ENCODE measurements around the gene LRP1. TPM values are rescaled to one million over a fixed set of nuclear protein-coding genes. Genes with fewer than 3 reads are reported as not detected.

Gene LRP1
- total RNA-seq, 2 experiments from 2014 or later: 6.6 to 8.5 TPM

GRCh38 chr12:57254506-57255280, 126.4 kb downstream of the LRP1 start:
- Mint-ChIP-seq H3K27ac (no peak overlapping the region), H3K36me3 (ENCODE audit: low read depth) (peaks cover 60% of the 10 kb centered on the region), H3K4me3 (no peak overlapping the region), H3K4me1 (ENCODE audit: low read depth) (no peaks in the 10 kb centered on the region), H3K9me3 (no peaks in the 10 kb centered on the region), H3K27me3 (no peaks in the 10 kb centered on the region)
- no peaks in the 10 kb centered on the region for H3K4me1 ChIP-seq (ENCODE audit: insufficient read depth, low read length)
- ChIA-PET POLR2A (no interaction called here), CTCF (interaction anchor here (1.2 kb wide), 1 partner anchor 9 kb away, joined by 4 read pairs; no protein-coding TSS in a partner anchor)
- no peak for TF ChIP-seq CTCF (IDR thresholded peaks at IDR 0.05)
- no peak for DNase-seq
- ATAC-seq (ENCODE audit: poor library complexity): no peak
- H3K36me3 ChIP-seq (ENCODE audit: insufficient read depth, low read length): peaks cover 47% of the 10 kb centered on the region
- H3K9me3 ChIP-seq (ENCODE audit: control insufficient read depth in 1 of 2, insufficient read depth in 1 of 2, low read length in 2 of 2): no peaks in the 10 kb centered on the region
- no peaks in the 10 kb centered on the region for H3K27me3 ChIP-seq (ENCODE audit: control insufficient read depth in 1 of 2, insufficient read depth in 2 of 2, low read length in 2 of 2)
- no peak overlapping the region for H3K4me3 ChIP-seq (ENCODE audit: low read length)
- no peak overlapping the region for H3K27ac ChIP-seq (ENCODE audit: low read depth in 1 of 2, low read length in 2 of 2)
- intact Hi-C loops (cut with DNase I, micrococcal nuclease): no loop called here

- Mint-ChIP-seq H3K4me3 (no peak overlapping the region), H3K27ac (no peak overlapping the region), H3K36me3 (ENCODE audit: low read depth) (peaks cover 73% of the 10 kb centered on the region), H3K27me3 (no peaks in the 10 kb centered on the region), H3K4me1 (ENCODE audit: low read depth) (no peaks in the 10 kb centered on the region), H3K9me3 (no peaks in the 10 kb centered on the region)
- ATAC-seq (ENCODE audit: poor library complexity) (no peak), DNase-seq (no peak)
- H3K9me3 ChIP-seq (ENCODE audit: control insufficient read depth in 1 of 2, insufficient read depth in 1 of 2, low read length in 2 of 2): no peaks in the 10 kb centered on the region
- H3K4me1 ChIP-seq (ENCODE audit: insufficient read depth, low read length): no peaks in the 10 kb centered on the region
- POLR2A ChIA-PET: no interaction called here
- intact Hi-C loops (cut with DNase I, micrococcal nuclease): no loop called here
- H3K4me3 ChIP-seq (ENCODE audit: low read length): no peak overlapping the region
- no peaks in the 10 kb centered on the region for H3K27me3 ChIP-seq (ENCODE audit: control insufficient read depth in 1 of 2, insufficient read depth in 2 of 2, low read length in 2 of 2)
- H3K27ac ChIP-seq (ENCODE audit: low read depth in 1 of 2, low read length in 2 of 2): no peak overlapping the region
- TF ChIP-seq CTCF (IDR thresholded peaks at IDR 0.05): no peak
- CTCF ChIA-PET: no interaction called here
- H3K36me3 ChIP-seq (ENCODE audit: insufficient read depth, low read length): peaks cover 60% of the 10 kb centered on the region
These were observed 127.6 kb downstream of the LRP1 start for GRCh38 chr12:57255916-57256315.

DNA sequence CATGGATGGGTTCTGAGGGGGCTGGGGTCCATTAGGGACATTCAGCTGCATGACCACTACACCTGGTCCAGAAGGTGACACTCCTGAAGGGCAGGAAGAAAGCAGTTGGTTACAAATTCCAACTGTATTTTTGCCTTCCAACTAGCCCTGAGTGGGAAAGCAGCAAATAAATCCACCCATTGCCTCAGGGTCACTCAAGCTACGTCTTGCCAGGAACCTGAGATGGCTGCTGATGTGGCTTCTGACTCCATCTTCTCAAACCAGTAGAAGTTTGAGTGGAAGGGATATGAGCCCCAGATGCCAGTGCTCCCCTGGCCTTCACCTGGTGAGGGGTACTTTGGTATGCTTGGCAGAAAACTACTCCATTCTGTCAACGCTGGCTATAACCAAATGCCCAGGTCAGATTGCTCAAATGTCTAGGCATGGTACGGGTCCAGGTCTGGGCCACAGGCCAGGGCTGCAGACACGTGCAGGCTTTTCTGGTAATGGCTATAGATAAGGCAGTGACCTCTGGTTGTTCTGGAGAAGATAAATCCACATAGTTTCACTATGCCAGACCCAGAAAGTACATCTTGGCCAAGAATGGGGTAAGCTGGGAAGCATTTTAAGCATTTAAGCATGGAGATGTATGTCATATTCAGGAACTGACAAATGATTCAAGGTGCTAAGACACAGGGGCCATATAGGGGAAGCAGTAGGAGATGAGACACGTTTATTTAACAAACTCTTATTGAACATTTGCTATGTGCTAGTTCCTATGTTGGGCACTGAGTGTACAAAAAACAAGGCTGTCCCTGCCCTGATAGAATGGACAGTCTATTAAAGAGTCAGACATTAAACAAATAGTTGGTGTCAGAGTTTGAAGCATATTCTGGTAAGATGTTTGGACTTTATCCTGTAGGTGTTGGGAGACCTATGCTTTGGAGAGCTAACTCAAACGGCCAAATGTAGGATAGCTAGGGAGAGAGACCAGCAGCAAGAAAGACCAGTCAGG, 131.0 kb downstream of the LRP1 start:
- Mint-ChIP-seq H3K36me3 (ENCODE audit: low read depth) (peaks cover 89% of the 10 kb centered on the region), H3K4me1 (ENCODE audit: low read depth) (no peaks in the 10 kb centered on the region), H3K27ac (no peak overlapping the region), H3K9me3 (no peaks in the 10 kb centered on the region), H3K27me3 (no peaks in the 10 kb centered on the region), H3K4me3 (no peak overlapping the region)
- Histone ChIP-seq H3K36me3 (ENCODE audit: insufficient read depth, low read length) (peaks cover 80% of the 10 kb centered on the region), H3K4me3 (ENCODE audit: low read length) (no peak overlapping the region), H3K9me3 (ENCODE audit: control insufficient read depth in 1 of 2, insufficient read depth in 1 of 2, low read length in 2 of 2) (no peaks in the 10 kb centered on the region), H3K27ac (ENCODE audit: low read depth in 1 of 2, low read length in 2 of 2) (no peak overlapping the region), H3K4me1 (ENCODE audit: insufficient read depth, low read length) (peaks cover 3% of the 10 kb centered on the region), H3K27me3 (ENCODE audit: control insufficient read depth in 1 of 2, insufficient read depth in 2 of 2, low read length in 2 of 2) (no peaks in the 10 kb centered on the region)
- ChIA-PET POLR2A (no interaction called here), CTCF (no interaction called here)
- ATAC-seq (ENCODE audit: poor library complexity) (no peak), DNase-seq (no peak)
- intact Hi-C loops (cut with DNase I, micrococcal nuclease): no loop called here
- TF ChIP-seq CTCF (IDR thresholded peaks at IDR 0.05): no peak

Measured in CD4-positive, alpha-beta T cell (primary cell).